Measurements from ENCODE around the gene USP31. TPM values are rescaled to one million over a fixed set of nuclear protein-coding genes. Genes with fewer than 3 reads are reported as not detected.
"Not testable (repeated sequence)": the region's sequence is repeated elsewhere in the genome, so short reads cannot be mapped to it uniquely, and the experiment has no call there.

The USP31 gene
- total RNA-seq, 1 donor from 2014 or later: 7.0 TPM

- intact Hi-C loops (cut with micrococcal nuclease): no loop called here
These were observed 7.8 kb upstream of the USP31 start for GRCh38 chr16:23156946-23157460.

- intact Hi-C loops (cut with micrococcal nuclease): no loop called here
These were observed 6.9 kb upstream of the USP31 start for GRCh38 chr16:23156110-23156509.

- intact Hi-C loops (cut with micrococcal nuclease): no loop called here
These were observed 6.3 kb upstream of the USP31 start for GRCh38 chr16:23155445-23156049.

- intact Hi-C loops (cut with micrococcal nuclease): no loop called here
These were observed 3.3 kb upstream of the USP31 start for GRCh38 chr16:23152386-23153178.

GRCh38 chr16:23149993-23150364, 727 bp upstream of the USP31 start:
- intact Hi-C loops (cut with micrococcal nuclease): loop anchor here (1.0 to 5.0 kb wide), 3 partner anchors 54 to 1198 kb away; partner anchors contain the start of genes EARS2, UBFD1 and UQCRC2

- intact Hi-C loops (cut with micrococcal nuclease): loop anchor here (1.0 to 5.0 kb wide), 3 partner anchors 52 to 1196 kb away; partner anchors contain the start of genes EARS2, UBFD1 and UQCRC2
These were observed 562 bp downstream of the USP31 start for GRCh38 chr16:23148513-23149266.

GRCh38 chr16:23148166-23148512, 1.1 kb downstream of the USP31 start:
- intact Hi-C loops (cut with micrococcal nuclease): loop anchor here (2.0 to 5.0 kb wide), 2 partner anchors 409 to 1196 kb away; partner anchors contain the start of genes EARS2, UBFD1 and UQCRC2

- intact Hi-C loops (cut with micrococcal nuclease): loop anchor here (2.0 to 5.0 kb wide), 2 partner anchors 409 to 1195 kb away; partner anchors contain the start of genes EARS2, UBFD1 and UQCRC2
These were observed 1.6 kb downstream of the USP31 start for GRCh38 chr16:23147666-23148065.

- intact Hi-C loops (cut with micrococcal nuclease): loop anchor here (5.0 kb wide), 1 partner anchor 1195 kb away; the partner anchor contains the start of gene UQCRC2
These were observed 2.2 kb downstream of the USP31 start for GRCh38 chr16:23146877-23147601.

GRCh38 chr16:23145608-23146007, 3.6 kb downstream of the USP31 start:
- intact Hi-C loops (cut with micrococcal nuclease): loop anchor here (5.0 kb wide), 1 partner anchor 1193 kb away; the partner anchor contains the start of gene UQCRC2

- intact Hi-C loops (cut with micrococcal nuclease): loop anchor here (5.0 kb wide), 1 partner anchor 1193 kb away; the partner anchor contains the start of gene UQCRC2
These were observed 4.1 kb downstream of the USP31 start for GRCh38 chr16:23145186-23145585.

GRCh38 chr16:23144393-23144792, 4.9 kb downstream of the USP31 start:
- intact Hi-C loops (cut with micrococcal nuclease): not testable (repeated sequence)

GRCh38 chr16:23143391-23143790, 5.9 kb downstream of the USP31 start:
- intact Hi-C loops (cut with micrococcal nuclease): no loop called here

- intact Hi-C loops (cut with micrococcal nuclease): no loop called here
These were observed 7.1 kb downstream of the USP31 start for GRCh38 chr16:23141959-23142740.

- intact Hi-C loops (cut with micrococcal nuclease): no loop called here
These were observed 7.8 kb downstream of the USP31 start for GRCh38 chr16:23141500-23141899.

GRCh38 chr16:23141033-23141432, 8.2 kb downstream of the USP31 start:
- intact Hi-C loops (cut with micrococcal nuclease): no loop called here

GRCh38 chr16:23140107-23140506, 9.1 kb downstream of the USP31 start:
- intact Hi-C loops (cut with micrococcal nuclease): no loop called here

- intact Hi-C loops (cut with micrococcal nuclease): no loop called here
These were observed 11.4 kb downstream of the USP31 start for GRCh38 chr16:23137818-23138217.

- intact Hi-C loops (cut with micrococcal nuclease): no loop called here
These were observed 12.0 kb downstream of the USP31 start for GRCh38 chr16:23137256-23137655.

GRCh38 chr16:23134274-23134673, 15.0 kb downstream of the USP31 start:
- intact Hi-C loops (cut with micrococcal nuclease): no loop called here
